K562 (cell line): ENCODE measurements around the gene TP63. TPM values are rescaled to one million over a fixed set of nuclear protein-coding genes. Genes with fewer than 3 reads are reported as not detected.
"Not testable (repeated sequence)": the region's sequence is repeated elsewhere in the genome, so short reads cannot be mapped to it uniquely, and the experiment has no call there.

Experiments
- ATAC-seq: fragments of 200-7000 bp; cut with Tn5 transposase; 3 replicates; pipeline ENCODE4 v1.9.1; 2020; ENCODE audit warnings: moderate library complexity
- BruUV-seq: library from RNA; stranded (reverse); fragments of 400-500 nt; replicated peaks from 2 replicates; lab custom pipeline; 2021; lab: Mats Ljungman, UMichigan
- CTCF ChIA-PET: fragments of 300-600 bp; formaldehyde crosslinking; extraction: SDS; loops from one replicate; lab custom pipeline; 2021; ENCODE audit warnings: low intra/inter-chr PET ratio; lab: Yijun Ruan, JAX
- POLR2A ChIA-PET: fragments of 300-600, 350-650 bp; sonication (Branson Sonifier 250); formaldehyde crosslinking; extraction: SDS; loops from one replicate; lab custom pipeline; 2021; ENCODE audit warnings: antibody characterized with exemption, inconsistent platforms; lab: Yijun Ruan, JAX
- DNase-seq, 4 experiments: peaks; one replicate each; pipeline versions ENCODE4 v3.0.0 to v3.0.0-alpha.2; 2011 to 2018; ENCODE audit warnings: low spot score in 3 of 4, mixed read lengths in 3 of 4; ENCODE audit errors: extremely low read depth in 1 of 4
- FAIRE-seq: peaks from 2 replicates; lab custom pipeline; 2011; peaks lifted over from hg19 to GRCh38; lab: Jason Lieb, UNC
- H2AFZ ChIP-seq: 2 replicates; pipeline ENCODE4 v1.6.0; 2011; ENCODE audit warnings: low read depth, low read length, control low read depth, inconsistent platforms
- H3K27ac ChIP-seq: fragments of 200-600 bp; 3 replicates; pipeline ENCODE4 v1.8.0; 2011; ENCODE audit warnings: low read depth, mild to moderate bottlenecking, control low read depth, inconsistent platforms, low read length, moderate library complexity, mixed read lengths; ENCODE audit errors: extremely low read depth
- H3K27me3 ChIP-seq, 2 experiments: fragments of 300-600 bp in 1 of 2; 2 replicates in 1 of 2; 3 replicates in 1 of 2; pipeline versions ENCODE4 v1.6.0 to v1.8.0; 2011; ENCODE audit warnings: inconsistent platforms in 2 of 2, low read length in 2 of 2, mild to moderate bottlenecking in 1 of 2, mixed read lengths in 1 of 2, moderate library complexity in 1 of 2; ENCODE audit not compliant: control insufficient read depth in 2 of 2, insufficient read depth in 2 of 2
- H3K36me3 ChIP-seq: fragments of 300-600 bp; 3 replicates; pipeline ENCODE4 v1.8.0; 2011; ENCODE audit warnings: mild to moderate bottlenecking, low read length, inconsistent platforms; ENCODE audit not compliant: control insufficient read depth, insufficient read depth
- H3K4me1 ChIP-seq, 2 experiments: fragments of 200-600 bp in 1 of 2; replicated peaks in 1 of 2; 2 replicates in 1 of 2; 3 replicates in 1 of 2; pipeline versions ENCODE4 v1.5.1 to v1.8.0; 2011; ENCODE audit warnings: inconsistent platforms in 2 of 2, low read length in 2 of 2, mild to moderate bottlenecking in 1 of 2, mixed read lengths in 1 of 2, moderate library complexity in 1 of 2; ENCODE audit not compliant: control insufficient read depth in 2 of 2, insufficient read depth in 2 of 2
- H3K4me2 ChIP-seq: 2 replicates; pipeline ENCODE4 v1.6.1; 2011; ENCODE audit warnings: low read length, control low read depth, inconsistent platforms, mixed read lengths; ENCODE audit not compliant: insufficient read depth
- H3K4me3 ChIP-seq: fragments of 200-600 bp; sonication (generic), shearing (Covaris generic); 2 replicates; pipeline ENCODE4 v1.5.1; 2016; ENCODE audit warnings: control low read depth, inconsistent platforms
- H3K79me2 ChIP-seq: fragments of 200-600 bp; 3 replicates; pipeline ENCODE4 v1.8.0; 2011; ENCODE audit warnings: low read length, inconsistent platforms; ENCODE audit not compliant: control insufficient read depth, insufficient read depth
- H3K9ac ChIP-seq, 2 experiments: 2 replicates each; pipeline versions ENCODE4 v1.6.0 to v1.6.1; 2011; ENCODE audit warnings: low read depth in 2 of 2, low read length in 2 of 2, control low read depth in 1 of 2, inconsistent platforms in 1 of 2, mild to moderate bottlenecking in 1 of 2, mixed read lengths in 1 of 2; ENCODE audit not compliant: insufficient read depth in 1 of 2
- H3K9me1 ChIP-seq: one replicate; pipeline ENCODE4 v1.6.0; 2011; ENCODE audit warnings: inconsistent platforms, mild to moderate bottlenecking, low read length, moderate library complexity; ENCODE audit not compliant: control insufficient read depth, insufficient read depth
- H3K9me3 ChIP-seq: replicated peaks from 2 replicates; pipeline ENCODE4 v1.5.1; 2011; ENCODE audit warnings: low read depth, low read length, inconsistent platforms; ENCODE audit not compliant: control insufficient read depth, insufficient read depth
- H4K20me1 ChIP-seq: replicated peaks from 2 replicates; pipeline ENCODE4 v1.6.1; 2011; ENCODE audit warnings: low read length, inconsistent platforms, mixed read lengths; ENCODE audit not compliant: control insufficient read depth, insufficient read depth
- KAT7 ChIP-seq: sonication (generic); formaldehyde crosslinking; IDR thresholded peaks from 2 replicates; pipeline ENCODE4 v1.8.0; 2022; ENCODE audit warnings: missing genetic modification reagents, mild to moderate bottlenecking, borderline replicate concordance
- MTA2 ChIP-seq: fragments of 450-650 bp; IDR thresholded peaks from 2 replicates; pipeline ENCODE4 v1.6.1; 2016; ENCODE audit warnings: low read depth
- NR2C2 ChIP-seq, 2 experiments: fragments of 200-800 bp in 1 of 2; sonication (Bioruptor generic) in 1 of 2; sonication (generic) in 1 of 2; formaldehyde crosslinking in 1 of 2; IDR thresholded peaks; 2 replicates each; pipeline versions ENCODE4 v1.6.1 to v1.8.0; 2016 to 2022; ENCODE audit warnings: mild to moderate bottlenecking in 1 of 2, missing compliant biosample characterization in 1 of 2, missing genetic modification characterization in 1 of 2, missing genetic modification reagents in 1 of 2
- SPI1 ChIP-seq: IDR thresholded peaks from 2 replicates; pipeline ENCODE4 v1.6.1; 2011; ENCODE audit warnings: low read depth, low read length, control low read depth, borderline replicate concordance
- ZFP30 ChIP-seq: fragments of 250-450 bp; sonication (Bioruptor Pico); IDR thresholded peaks from 2 replicates; pipeline ENCODE4 v1.8.0; 2022; ENCODE audit warnings: moderate library complexity, mild to moderate bottlenecking, inconsistent platforms, borderline replicate concordance
- ZKSCAN3 ChIP-seq: fragments of 250-450 bp; sonication (Bioruptor Pico); IDR thresholded peaks from 2 replicates; pipeline ENCODE4 v1.4.0; 2020
- ZNF324 ChIP-seq: fragments of 250-450 bp; sonication (Bioruptor Pico); IDR thresholded peaks from 2 replicates; pipeline ENCODE4 v1.4.0; 2020; ENCODE audit warnings: mild to moderate bottlenecking
- WGBS: fragments of 100-300 bp; shearing (Covaris generic); methylation state at CpG from one replicate; pipeline ENCODE4 v1.1.6; 2016; ENCODE audit warnings: low coverage, mixed read lengths; ENCODE audit not compliant: insufficient coverage; ENCODE audit errors: missing lambda C conversion rate; 5-methylcytosine and 5-hydroxymethylcytosine counted together
- in situ Hi-C: fragments of 300-500 bp; cut with MboI; formaldehyde crosslinking; loops from 4 replicates; pipeline ENCODE4 v1.15.0; 2018; ENCODE audit warnings: inconsistent platforms, mixed read lengths
- intact Hi-C: fragments of 100-400 bp; cut with micrococcal nuclease; formaldehyde crosslinking; loops from 2 replicates; pipeline ENCODE4 v1.14.2; 2022
- polyA plus RNA-seq, 8 experiments: library from polyadenylated mRNA; depleted of rRNA in 4 of 8; stranded (reverse) in 5 of 8; unstranded in 3 of 8; fragments of >200 nt; fragmentation: Nextera tagmentation in 2 of 8; fragmentation: Illumina TruSeq in 1 of 8; extraction: Ambion mirVana in 2 of 8; extraction: Trizol in 1 of 8; gene quantifications; 2 replicates each; pipeline versions ENCODE4 v1.2.1 to v1.2.3, GENCODE V29; 2011 to 2014; ENCODE audit warnings: inconsistent platforms in 1 of 8, missing spikeins in 1 of 8
- total RNA-seq, 7 experiments: library from RNA; depleted of rRNA in 6 of 7; stranded (reverse); fragments of >200 nt in 6 of 7; fragmentation: Illumina TruSeq in 2 of 7; extraction: Trizol in 2 of 7; gene quantifications; 2 replicates each; pipeline versions ENCODE4 v1.2.1 to v1.2.3, GENCODE V29; 2011 to 2021; ENCODE audit warnings: low replicate concordance in 1 of 7

The TP63 gene
- total and polyA plus RNA-seq, 9 of the 15 experiments (the other 6 are each of a cell fraction or from before 2014, with no cell fraction given), result 0.32 to 1.4 (median 0.50) TPM

- WGBS, result 0% methylated on average over 1 of the region's 1 CpG
- in situ Hi-C loops, result no loop called here
- FAIRE-seq, result no peak
Measured at GRCh38 chr3:189745622-189746021, 114.4 kb downstream of the TP63 start.

GRCh38 chr3:189748046-189748445 is 116.9 kb downstream of the TP63 start:
- FAIRE-seq (no peak), ATAC-seq (no peak), DNase-seq (no peak)
- no peak overlapping the region for H3K4me2 ChIP-seq
- BruUV-seq, result no TSS peak
- no peaks in the 10 kb centered on the region for H3K4me1 ChIP-seq
- intact Hi-C loops (no loop called here), in situ Hi-C loops (no loop called here)
- H3K27ac ChIP-seq, result no peak overlapping the region
- TF ChIP-seq MTA2 (no peak), NR2C2 (CRISPR knock-in tag; IDR thresholded peaks at IDR 0.05) (no peak), NR2C2 (tag; IDR thresholded peaks at IDR 0.05) (no peak), KAT7 (CRISPR knock-in tag) (no peak), SPI1 (peak; percentile 43; the same call in 1 of the 2 replicates), ZNF324 (CRISPR knock-in tag) (no peak)
- no peaks in the 10 kb centered on the region for H4K20me1 ChIP-seq
- no peaks in the 10 kb centered on the region for H3K27me3 ChIP-seq
- POLR2A ChIA-PET, result no interaction called here
- no peaks in the 10 kb centered on the region for H3K36me3 ChIP-seq
- no peak overlapping the region for H2AFZ ChIP-seq
- no peak overlapping the region for H3K4me3 ChIP-seq
- peaks cover 7% of the 10 kb centered on the region; the same call in 1 of the 2 replicates for H3K9me3 ChIP-seq
- H3K9me1 ChIP-seq, result no peaks in the 10 kb centered on the region
- no peaks in the 10 kb centered on the region for H3K79me2 ChIP-seq
- WGBS, result 2% methylated on average over 2 of the region's 2 CpGs
- no peak overlapping the region for H3K9ac ChIP-seq
- CTCF ChIA-PET, result no interaction called here

More at GRCh38 chr3:189745622-189746021, 114.4 kb downstream of the TP63 start:
- no peak overlapping the region for H2AFZ ChIP-seq
- H3K27ac ChIP-seq, result no peak overlapping the region
- H3K27me3 ChIP-seq, result no peaks in the 10 kb centered on the region
- TF ChIP-seq ZFP30, result peak; percentile 90; the same call in 1 of the 2 replicates
- no peak for TF ChIP-seq ZKSCAN3 (CRISPR knock-in tag)
- ATAC-seq (no peak), DNase-seq (no peak)
- CTCF ChIA-PET, result no interaction called here
- H3K4me2 ChIP-seq, result no peak overlapping the region
- POLR2A ChIA-PET, result no interaction called here
- no peak overlapping the region for H3K4me3 ChIP-seq
- no peaks in the 10 kb centered on the region for H3K4me1 ChIP-seq
- no peaks in the 10 kb centered on the region for H3K36me3 ChIP-seq
- peaks cover 7% of the 10 kb centered on the region; the same call in 1 of the 2 replicates for H3K9me3 ChIP-seq
- no peaks in the 10 kb centered on the region for H4K20me1 ChIP-seq
- no peak overlapping the region for H3K9ac ChIP-seq
- H3K79me2 ChIP-seq, result no peaks in the 10 kb centered on the region
- H3K9me1 ChIP-seq, result no peaks in the 10 kb centered on the region
- intact Hi-C loops, result no loop called here
- no TSS peak for BruUV-seq

- H2AFZ ChIP-seq, H3K9ac ChIP-seq, H3K4me3 ChIP-seq, H3K79me2 ChIP-seq, intact Hi-C loops, in situ Hi-C loops, DNase-seq, H4K20me1 ChIP-seq, POLR2A ChIA-PET, CTCF ChIA-PET, H3K27me3 ChIP-seq, H3K4me2 ChIP-seq, ATAC-seq, BruUV-seq, H3K36me3 ChIP-seq, H3K9me1 ChIP-seq, FAIRE-seq, H3K9me3 ChIP-seq, H3K4me1 ChIP-seq, H3K27ac ChIP-seq: not testable (repeated sequence)
- whole genome bisulfite sequencing, result 8% methylated on average over 3 of the region's 4 CpGs
Measured at GRCh38 chr3:189750972-189751371, 119.8 kb downstream of the TP63 start.
